Activated T-cell treated with anti-CD3 and anti-CD28 coated beads for 24 hours (primary cell): ENCODE results near the gene ZNF366.

Source experiments
- DNase-seq: peaks from one replicate; pipeline ENCODE4 v3.0.0-alpha.2; 2020; ENCODE audit warnings: low read depth

The ZNF366 gene

GRCh38 chr5:72489536-72489935 lies 17.7 kb downstream of the ZNF366 start:
- no peak for DNase-seq

GRCh38 chr5:72488756-72489155 lies 18.5 kb downstream of the ZNF366 start:
- no peak for DNase-seq

GRCh38 chr5:72487177-72487576 lies 20.0 kb downstream of the ZNF366 start:
- no peak for DNase-seq

GRCh38 chr5:72486371-72486770 lies 20.8 kb downstream of the ZNF366 start:
- no peak for DNase-seq

GRCh38 chr5:72485430-72485974 lies 21.7 kb downstream of the ZNF366 start:
- DNase-seq = no peak

- DNase-seq = no peak
Observed at GRCh38 chr5:72482046-72482445, 25.2 kb downstream of the ZNF366 start.

- DNase-seq = no peak
Observed at GRCh38 chr5:72480841-72481240, 26.4 kb downstream of the ZNF366 start.

- DNase-seq = no peak
Observed at GRCh38 chr5:72479921-72480320, 27.3 kb downstream of the ZNF366 start.

GRCh38 chr5:72478684-72479083 lies 28.5 kb downstream of the ZNF366 start:
- no peak for DNase-seq

GRCh38 chr5:72478276-72478675 lies 28.9 kb downstream of the ZNF366 start:
- DNase-seq = no peak

- DNase-seq = no peak
Observed at GRCh38 chr5:72477644-72478043, 29.6 kb downstream of the ZNF366 start.

GRCh38 chr5:72477176-72477575 lies 30.0 kb downstream of the ZNF366 start:
- DNase-seq = no peak

- no peak for DNase-seq
Observed at GRCh38 chr5:72476721-72477120, 30.5 kb downstream of the ZNF366 start.

- DNase-seq = no peak
Observed at GRCh38 chr5:72476275-72476674, 30.9 kb downstream of the ZNF366 start.

- no peak for DNase-seq
Observed at GRCh38 chr5:72474516-72474915, 32.7 kb downstream of the ZNF366 start.

GRCh38 chr5:72474046-72474500 lies 33.1 kb downstream of the ZNF366 start:
- no peak for DNase-seq

GRCh38 chr5:72472666-72473422 lies 34.4 kb downstream of the ZNF366 start:
- DNase-seq = no peak

- DNase-seq = no peak
Observed at GRCh38 chr5:72472031-72472430, 35.2 kb downstream of the ZNF366 start.

- no peak for DNase-seq
Observed at GRCh38 chr5:72470826-72471225, 36.4 kb downstream of the ZNF366 start.

GRCh38 chr5:72468606-72469005 lies 38.6 kb downstream of the ZNF366 start:
- no peak for DNase-seq

GRCh38 chr5:72468024-72468423 lies 39.2 kb downstream of the ZNF366 start:
- no peak for DNase-seq

GRCh38 chr5:72467461-72467860 lies 39.7 kb downstream of the ZNF366 start:
- no peak for DNase-seq

GRCh38 chr5:72465601-72466563 lies 41.3 kb downstream of the ZNF366 start:
- no peak for DNase-seq
